ENCODE results near the gene LAPTM5.
"Not testable (repeated sequence)": the region's sequence is repeated elsewhere in the genome, so short reads cannot be mapped to it uniquely, and the experiment has no call there.

The LAPTM5 gene

DNA sequence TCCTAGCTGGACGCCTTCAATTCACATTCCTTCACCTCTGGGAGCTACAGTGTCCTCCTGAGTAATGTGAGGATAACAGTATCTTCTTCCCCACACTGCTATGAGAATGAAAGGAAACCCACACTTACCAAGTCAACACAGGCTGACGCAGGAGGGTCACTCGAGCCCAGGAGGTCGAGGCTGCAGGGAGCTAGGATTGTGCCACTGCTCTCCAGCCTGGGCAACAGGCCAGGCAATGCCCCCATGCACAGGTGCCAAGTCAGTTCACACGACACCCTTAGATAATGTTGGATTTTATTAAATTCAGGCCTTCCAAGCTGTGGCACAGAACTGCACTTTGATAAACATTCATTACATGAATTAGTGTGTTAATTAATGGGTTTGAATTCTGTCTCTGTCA is 66.1 kb downstream of the LAPTM5 start:
- DNase-seq: no peak

GRCh38 chr1:30689901-30690645 is 67.5 kb downstream of the LAPTM5 start:
- DNase-seq: no peak

DNA sequence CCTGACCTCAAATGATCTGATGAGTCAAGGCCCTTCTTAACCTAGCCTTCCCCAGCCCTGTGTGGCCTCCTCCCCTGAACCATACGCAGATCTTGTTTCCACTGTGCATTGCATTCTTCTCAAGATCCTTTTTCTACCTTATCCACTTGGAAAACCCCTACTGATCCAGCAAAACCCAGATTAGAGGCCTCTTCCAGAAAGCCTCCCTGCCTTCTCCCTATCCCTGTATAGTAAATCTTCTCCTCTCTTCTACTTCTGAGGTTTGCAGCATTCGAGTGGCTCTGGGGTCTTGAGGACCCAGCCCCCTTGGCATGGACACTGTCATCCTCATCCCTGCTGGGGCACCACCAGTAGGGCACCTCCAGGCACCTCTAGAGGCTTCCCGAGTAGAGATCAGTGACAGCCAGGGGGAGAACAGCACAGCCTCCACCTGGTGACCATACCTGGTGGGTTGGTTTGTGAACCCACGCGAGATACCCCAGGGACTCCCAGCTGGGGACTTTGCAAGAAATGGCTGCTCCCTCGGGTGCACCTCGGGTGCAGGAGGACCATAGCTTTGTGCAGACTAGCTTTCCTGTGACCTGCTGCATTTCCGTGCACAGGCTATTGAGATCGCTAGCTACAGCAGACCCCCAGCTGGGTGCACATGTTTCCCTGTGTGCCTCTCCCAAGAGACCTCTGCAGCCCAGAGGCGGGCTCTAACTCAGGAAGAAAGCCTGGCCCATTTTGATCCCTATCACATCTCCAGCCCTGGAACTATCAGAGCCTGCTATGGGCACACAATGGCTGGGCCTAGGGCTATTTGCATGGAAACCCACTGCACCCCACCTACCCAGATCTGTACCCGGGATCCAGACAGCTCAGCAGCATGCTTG is 68.4 kb downstream of the LAPTM5 start:
- no peak for DNase-seq

GRCh38 chr1:30688516-30688915 is 69.1 kb downstream of the LAPTM5 start:
- not testable (repeated sequence) for DNase-seq

DNA sequence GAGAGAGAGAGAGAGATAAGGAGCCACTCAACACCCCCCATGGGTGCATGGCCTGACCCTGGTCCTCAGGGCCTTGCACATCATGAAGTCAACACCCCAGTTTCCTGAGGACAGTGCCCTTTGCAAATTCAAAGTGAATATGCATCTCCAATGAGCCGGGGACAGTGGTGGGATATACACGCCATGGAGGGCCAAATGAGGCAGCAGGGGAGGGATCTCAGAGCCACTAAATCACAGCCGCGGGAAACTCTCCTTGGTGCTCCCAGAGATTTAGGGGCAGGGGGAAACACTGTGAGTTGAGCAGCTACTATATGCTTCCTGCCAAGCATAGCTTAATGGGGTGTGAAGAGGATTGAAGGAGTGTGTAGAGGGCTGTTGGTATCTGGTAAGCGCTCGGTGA is 69.7 kb downstream of the LAPTM5 start:
- DNase-seq: no peak

DNA sequence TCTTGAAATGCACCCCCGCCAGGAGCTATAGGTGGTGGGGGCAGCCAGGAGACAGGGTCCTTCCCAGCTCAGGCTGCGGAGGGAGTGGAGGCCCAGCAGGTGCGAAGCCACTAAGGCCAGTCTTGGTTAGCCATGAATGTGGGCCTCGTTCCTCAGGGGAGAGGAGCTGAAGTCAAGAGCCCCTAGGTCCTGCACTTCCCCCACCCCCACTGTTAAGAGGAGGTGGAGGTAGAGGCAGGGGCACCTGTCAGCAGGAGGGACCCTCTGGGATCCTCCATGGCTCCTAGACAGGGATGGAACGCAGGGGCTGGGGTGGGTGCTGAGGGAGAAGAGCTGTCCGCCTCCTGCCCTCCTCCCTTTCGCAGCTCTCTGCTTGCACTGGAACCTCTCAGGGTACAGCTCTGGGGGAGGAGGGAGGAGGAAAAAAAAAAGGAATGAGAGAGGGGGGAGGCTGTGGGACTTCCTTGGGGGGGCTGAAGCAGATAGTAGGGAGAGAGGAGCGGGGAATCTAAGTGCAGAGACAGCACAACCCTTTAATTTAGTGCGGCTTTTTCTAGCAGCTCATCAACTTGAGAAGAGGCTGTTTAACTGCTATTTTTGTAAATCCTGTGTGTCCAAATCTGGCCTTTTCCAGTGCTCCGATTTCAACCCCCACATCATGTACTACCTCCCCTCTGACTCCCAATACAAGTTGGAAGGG is 71.2 kb downstream of the LAPTM5 start:
- no peak for DNase-seq

DNA sequence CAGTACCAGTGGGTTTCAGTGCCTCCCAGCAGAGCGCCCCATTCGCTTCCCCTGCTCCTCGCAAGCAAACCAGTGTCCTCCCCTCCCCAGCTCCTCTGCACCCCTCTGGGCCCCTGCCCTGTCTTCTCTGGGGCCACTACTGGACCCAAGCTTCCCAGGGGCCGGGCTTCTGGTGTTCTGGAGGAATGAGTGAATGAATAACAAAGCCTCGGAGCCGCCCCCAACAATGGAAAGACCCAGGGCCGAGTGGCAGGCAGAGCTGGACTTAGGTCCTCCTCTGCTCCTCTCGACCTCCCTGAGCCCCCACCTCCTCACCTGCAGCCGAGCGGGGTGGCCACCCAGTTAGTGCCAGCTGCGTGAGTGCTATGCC is 71.8 kb downstream of the LAPTM5 start:
- DNase-seq: no peak

DNA sequence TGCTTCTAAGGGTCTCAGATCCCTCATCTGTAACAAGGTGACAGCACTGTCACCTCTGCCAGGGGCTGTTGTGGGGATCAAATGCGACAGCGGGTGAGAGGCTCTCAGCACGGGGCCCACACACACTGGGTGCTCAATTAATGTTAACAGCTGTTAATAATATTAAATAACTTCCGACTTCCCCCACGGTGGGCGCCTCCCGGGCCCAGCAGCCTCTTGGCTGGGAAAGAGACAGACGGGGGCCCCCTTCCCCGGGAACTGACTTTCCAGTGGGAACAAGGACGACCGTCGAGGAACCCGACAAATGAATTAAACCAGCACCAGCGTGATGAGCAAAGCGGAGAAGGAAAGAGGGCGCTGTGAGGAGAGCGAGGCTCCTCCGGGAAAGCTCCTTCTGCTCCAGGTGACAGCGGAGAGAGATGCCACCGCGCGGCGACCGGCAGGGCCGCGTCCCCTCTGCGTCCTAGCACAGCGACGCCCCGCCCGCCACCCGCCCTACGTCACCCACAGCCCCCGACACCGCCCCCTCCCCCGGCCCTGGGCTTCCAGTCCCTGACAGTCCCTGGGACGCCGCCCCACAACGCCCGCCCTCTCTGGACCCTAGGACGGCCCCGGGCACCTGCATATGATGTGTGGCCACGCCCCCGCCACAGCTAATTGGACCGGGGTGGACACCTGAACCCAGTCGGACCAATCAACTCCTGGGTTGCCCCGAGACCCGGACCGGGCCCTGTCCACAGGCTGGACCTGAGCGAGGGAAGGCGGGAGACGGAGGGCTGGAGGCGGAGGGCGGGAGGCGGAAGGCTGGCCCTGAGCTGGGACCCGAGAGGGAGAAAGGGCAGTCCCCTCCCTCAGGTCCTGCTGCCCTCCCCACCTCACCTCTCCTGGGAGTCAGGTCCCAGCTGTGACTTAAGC is 72.4 kb downstream of the LAPTM5 start:
- no peak for DNase-seq

GRCh38 chr1:30684259-30684658 is 73.3 kb downstream of the LAPTM5 start:
- DNase-seq: no peak

GRCh38 chr1:30683699-30684098 is 73.9 kb downstream of the LAPTM5 start:
- DNase-seq: no peak

Data from AML-193 (cell line).